ENCODE measurements around the gene NKX2-3.

The NKX2-3 gene

DNA sequence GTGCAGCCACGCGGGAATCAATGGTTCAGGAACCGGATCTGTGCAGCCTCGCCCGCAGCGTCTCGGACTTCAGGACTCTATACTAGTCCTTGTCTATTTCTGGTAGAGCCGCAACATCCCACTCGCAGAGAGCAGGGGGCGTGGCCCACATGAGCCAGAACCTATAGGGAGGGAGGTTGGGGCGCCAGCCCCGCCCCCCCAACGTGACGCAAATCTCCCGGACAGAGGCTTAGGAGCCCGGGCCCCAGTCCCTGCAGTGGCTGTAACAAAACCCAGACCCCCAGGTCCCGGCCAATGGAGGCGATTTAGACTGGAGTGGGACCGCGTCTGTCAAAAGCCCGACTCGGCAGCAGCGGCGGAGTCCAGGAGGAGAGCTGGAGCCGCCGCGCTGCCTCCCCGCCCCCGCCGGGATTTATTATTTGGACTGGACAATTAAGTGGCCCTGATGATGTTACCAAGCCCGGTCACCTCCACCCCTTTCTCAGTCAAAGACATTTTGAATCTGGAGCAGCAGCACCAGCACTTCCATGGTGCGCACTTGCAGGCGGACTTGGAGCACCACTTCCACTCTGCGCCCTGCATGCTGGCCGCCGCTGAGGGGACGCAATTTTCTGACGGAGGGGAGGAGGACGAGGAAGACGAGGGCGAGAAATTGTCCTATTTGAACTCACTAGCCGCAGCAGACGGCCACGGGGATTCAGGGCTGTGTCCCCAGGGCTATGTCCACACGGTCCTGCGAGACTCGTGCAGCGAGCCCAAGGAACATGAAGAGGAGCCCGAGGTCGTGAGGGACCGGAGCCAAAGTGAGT is at the start of gene NKX2-3:
Gene NKX2-3, plus strand, starts transcription at position 256 of the 809 bp plus-strand sequence. Its CDS starts 190 bp downstream, at position 446.
- peak; percentile 95 for DNase-seq

DNA sequence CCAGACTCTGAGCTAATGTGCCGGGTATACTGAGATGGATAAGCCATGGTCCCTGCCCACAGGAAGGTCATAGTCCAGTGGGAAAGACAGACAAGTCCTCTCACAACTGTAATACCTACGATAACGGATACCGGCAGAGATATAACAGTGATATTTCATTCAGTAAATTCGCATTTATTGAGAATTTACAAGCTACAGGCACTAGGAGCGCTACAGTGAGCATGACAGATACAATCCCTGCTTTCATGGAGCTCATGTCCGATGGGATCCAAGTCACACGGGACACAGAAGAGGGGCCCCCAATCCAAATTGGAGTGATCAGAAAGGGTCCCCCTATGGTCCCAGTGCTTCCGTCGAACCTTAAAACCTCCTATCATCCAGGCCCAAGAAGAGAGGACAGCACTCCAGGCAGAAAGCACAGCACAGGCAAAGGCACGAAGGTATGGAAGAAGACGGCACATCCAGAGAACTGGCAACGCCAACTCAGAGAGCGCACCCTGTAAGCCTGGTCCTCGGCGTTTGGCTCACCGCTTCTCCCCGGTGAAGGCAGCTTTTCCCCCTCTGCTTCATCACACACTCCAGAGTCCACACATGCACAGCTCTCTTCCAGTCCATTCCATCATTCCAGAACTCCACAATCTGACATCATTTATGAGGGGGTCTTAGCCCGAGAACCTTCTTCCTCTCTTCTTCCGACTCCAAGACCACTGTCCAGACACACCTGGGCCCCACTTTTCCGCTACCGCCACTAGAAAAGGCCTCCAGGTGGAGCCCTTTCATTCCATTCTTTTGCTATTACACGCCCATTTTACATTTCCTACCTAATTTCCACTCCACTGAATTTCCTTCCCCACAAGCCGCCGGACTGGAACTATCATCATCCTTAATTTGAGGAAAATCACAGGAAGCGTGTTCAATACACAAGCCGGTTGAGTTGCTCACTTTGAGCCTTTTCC is 47.8 kb upstream of the NKX2-3 start:
- DNase-seq: no peak

DNA sequence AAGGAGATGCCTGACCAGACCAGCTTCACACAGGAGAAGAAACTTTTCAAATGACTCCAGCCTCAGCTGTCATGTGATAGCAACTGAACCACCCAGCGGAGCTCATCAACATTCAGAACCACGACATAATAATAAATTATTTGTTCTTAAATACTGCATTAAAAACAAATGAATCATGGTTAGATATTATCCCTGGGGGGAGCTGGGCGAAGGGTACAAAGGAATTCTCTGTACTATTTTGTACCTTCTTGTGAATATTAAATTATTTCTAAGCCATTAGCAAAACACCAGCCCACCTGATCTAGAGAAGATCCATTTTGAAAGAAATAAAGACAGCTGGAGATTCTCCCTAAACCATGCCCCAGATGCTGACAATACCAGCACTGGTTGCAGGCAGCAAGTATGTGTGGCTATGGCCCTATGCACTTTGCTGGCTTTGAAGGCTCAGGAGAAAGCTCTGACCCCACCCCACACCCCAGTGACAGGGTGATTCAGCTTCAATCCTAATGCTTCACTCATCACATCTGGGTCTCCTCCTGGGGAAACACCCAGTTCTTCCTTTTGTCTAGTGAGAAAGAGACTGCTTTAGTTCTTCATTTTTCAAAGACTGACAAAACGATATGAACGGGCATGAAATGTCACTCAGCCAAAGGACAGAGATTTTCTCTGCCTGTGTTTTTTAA is 45.5 kb upstream of the NKX2-3 start:
- peak; percentile 15 for DNase-seq

DNA sequence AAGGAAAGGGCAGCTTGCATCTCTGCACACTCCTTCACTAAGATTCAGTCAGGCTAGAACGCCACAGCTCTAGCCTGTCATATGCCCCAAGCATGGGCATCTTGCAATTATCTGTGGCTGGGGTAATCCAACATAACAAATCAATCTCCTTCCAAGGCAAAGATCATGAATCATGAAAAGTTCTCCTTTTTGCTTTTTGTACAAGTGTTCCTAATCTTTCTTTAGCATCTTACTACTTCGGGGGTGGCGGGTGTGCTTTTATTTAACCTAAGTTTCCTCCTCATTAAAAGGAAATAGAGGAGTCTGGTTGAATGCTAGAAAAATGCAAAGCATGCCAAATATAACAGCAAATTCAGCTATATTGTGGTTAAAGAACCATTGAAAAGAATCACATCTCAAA is 43.5 kb upstream of the NKX2-3 start:
- no peak for DNase-seq

DNA sequence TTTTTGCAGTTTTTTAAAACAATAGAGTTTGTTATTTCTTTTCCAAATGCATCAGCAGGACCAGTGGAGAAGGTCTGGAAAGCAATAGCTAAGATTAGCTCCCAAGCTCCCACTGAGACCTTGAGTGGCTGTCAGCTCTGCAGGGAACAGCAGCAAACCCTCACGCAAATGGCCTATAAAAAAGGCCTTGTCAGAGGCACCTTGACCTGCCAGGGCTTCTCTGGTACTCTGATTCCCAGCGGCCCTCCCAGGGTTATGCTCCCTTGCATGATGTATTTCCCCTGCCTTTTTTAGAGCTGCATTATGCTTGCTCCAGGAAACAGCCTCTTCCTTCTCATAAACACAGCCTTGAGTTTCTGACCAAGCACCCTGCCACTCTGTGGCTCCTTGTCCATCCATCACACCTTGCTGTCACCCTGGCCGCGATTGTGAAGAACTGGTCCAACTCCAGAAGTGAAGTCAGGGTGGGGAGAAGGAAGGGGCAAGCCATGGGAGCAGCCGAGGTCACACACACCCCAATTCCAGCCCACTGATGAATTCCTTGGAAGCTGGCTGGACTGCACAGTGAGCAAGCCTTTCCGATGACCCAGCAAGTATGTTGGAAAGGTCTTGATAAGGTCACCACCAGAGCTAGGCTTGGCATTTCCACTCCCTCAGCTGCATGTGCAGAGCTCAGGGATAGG is 35.3 kb upstream of the NKX2-3 start:
- peak; percentile 78 for DNase-seq

DNA sequence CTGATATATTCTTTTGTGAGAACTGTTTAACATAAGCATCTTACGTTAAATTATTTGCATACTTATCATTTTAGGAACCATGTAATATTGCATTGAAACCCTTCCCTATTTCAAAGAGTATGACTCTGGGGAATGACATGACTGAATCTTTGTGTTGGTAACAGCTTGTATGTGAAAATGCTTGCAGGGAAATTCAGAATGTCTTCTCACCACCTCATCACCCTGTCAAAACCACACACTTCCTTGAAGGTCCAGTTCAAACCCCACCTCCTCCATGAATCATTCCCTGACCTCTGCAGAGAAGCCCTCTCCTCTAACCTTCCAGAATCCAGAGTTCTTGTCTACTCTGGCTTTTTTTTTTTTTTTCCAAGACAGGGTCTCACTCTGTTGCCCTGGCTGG is 26.3 kb upstream of the NKX2-3 start:
- peak; percentile 77 for DNase-seq

DNA sequence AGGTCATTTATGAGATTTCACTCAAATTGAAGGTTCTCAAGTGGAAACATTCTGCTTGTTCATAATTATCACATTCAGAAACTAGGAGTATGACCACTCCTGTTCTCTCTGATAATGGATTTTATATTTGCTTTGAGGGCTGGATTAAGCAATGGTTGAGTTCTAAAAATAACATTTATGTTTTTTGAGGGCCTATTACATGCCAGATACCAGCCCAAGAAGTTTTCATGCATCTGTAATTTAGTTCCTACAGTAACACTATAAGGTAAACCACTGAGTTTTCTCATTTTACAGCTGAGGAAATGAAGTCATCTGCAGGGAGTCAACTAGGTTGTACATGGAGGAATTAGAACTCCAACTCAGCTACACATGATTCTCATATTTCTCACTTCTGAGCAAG is 25.5 kb upstream of the NKX2-3 start:
- peak; percentile 57 for DNase-seq

DNA sequence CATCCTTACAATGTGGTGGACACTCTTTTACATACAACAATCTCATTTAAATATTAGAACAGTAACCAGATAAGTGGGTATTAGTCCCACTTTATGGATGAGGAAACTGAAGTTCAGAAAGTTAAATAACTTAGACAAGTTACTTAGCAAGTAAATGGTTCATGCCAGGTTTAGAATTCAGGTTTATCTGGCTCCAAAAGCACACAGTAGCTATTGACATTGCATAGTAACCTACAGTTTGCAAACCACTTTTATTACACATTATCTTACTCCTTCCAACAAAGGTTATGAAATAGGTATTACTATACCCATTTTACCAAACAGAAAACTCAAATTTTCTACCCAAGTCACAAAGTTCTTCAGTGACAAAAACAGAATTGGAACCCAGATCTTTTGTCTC is 19.7 kb upstream of the NKX2-3 start:
- DNase-seq: no peak

DNA sequence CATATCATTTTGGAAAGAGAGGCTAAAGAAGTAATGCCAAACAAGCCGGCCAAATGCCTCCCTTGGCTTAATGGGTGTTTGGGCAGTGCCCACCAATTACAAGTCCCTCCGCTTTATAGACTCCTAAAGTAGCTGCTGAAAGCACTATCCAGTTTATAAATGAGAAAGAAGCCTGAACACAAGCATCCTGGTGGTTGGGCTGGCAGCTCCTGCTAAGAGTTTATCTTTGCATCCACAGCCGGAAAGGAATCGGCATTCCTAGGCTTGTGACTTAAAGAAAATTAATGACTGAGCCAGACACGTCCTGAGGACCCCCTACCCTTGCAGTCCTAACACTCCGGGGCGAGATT is 13.1 kb upstream of the NKX2-3 start:
- DNase-seq: no peak

DNA sequence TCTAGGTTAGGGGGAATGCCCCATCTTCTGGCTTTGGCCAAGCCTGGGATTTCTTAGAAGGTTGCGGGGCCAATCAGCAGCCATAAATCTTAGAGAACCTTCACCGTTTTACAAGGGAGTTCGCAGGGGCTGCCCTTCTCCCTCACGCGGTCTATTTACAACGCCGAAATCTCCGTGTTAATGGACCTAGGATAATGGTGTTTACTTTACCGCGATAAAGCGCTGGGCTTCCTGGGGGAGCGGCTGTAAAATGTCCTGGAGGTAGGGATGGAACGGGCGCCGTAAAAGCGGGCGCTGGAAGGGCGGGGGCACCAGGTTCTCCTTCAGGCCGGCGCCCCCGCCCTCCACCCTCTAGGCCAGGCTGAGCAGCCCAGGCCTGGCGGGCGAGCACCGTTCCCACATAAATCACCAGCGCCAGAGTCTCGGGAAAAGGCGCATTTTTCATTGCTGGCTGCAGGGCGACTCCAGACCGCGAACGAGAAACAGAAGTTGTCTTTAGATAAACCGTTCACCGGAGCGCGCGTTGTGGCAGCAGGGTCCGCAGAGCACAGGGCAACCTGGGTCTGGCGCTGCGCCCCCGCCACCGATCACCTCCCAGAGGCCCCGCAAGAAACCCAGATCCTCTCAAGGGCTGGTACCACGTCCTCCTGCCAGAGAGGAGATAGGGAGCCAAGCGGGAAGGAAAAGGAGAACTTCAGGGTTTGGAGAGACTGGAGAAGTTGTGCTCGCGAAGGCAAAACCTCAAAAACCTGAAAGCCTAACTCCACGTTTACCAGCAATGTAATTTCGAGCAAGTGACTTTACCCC is 12.5 kb upstream of the NKX2-3 start:
- no peak for DNase-seq

DNA sequence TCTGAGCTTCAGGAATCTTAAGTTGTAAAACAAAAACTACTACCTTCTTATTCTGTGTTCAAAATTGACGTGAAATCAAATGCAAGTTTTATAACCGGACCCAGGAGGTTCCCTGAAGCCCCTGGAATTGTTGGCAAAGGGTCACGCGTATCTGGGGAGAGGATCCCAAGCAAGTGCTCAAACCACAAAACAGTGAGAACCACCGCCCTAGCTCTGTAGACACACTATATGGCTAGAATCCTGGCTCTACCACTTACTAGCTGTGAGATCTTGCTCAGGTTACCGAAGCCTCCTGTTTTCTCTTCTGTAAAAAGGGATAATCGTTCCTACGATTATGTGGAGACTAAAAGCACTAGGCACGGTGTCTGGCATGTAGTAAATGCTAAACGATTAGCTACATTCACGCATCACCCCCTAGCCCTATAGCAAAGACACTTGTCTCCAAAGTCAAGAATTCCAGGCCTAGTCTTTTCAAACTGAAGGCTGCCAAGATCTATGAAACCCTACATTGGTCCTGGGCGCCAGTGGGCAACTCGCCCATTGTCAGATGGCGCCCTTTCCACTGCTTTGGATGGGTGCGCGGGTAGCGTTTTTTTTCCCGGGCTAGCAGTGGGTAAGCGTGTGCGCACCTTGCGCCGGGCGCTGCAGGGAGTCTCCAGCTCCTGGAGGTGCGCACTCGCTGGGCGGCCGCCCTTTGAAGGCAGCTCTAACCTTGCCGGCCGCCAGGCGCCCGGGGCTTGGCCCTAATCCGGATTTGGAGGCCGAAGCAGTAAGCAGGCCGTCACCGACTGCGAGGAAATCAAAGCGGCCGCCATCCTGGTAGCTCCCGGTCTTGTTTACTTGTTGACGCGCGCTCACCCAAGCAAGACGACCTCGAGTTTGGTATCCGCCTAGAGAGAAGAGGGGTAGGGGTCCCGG is 11.6 kb upstream of the NKX2-3 start:
- no peak for DNase-seq

DNA sequence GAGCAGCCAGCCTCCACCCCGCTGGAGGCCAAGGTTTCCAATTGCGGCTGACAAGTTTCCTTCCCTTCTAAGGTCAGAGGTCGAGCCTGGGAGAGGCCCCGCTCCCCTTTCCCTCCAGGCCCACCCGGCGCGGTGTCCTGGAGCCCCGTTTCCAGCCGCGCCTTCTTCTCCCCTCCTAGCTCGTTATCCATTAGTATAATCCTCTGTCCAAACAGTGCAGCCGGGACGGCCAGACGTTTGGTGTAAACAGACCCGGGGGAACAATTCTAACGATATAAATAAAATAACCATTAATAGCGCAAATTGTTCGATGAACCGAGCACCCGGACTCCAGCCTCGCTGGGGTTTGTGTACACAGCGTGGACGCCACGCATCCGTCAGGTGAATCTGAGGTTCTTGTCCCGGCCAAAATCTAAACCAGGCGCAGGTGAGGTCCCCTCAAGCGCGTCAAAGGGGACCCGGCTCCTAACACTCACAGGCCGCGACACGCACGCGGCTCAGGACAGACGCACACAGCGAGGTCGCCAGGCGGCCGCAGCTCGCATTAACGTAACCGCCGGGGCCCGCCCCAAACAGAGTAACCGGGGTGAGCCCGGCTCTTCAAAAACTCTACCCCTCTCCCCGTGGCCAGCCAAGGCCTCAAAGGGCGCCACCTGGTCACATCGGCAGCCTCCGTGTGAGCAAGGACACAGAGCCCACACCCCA is 10.8 kb upstream of the NKX2-3 start:
- no peak for DNase-seq

DNA sequence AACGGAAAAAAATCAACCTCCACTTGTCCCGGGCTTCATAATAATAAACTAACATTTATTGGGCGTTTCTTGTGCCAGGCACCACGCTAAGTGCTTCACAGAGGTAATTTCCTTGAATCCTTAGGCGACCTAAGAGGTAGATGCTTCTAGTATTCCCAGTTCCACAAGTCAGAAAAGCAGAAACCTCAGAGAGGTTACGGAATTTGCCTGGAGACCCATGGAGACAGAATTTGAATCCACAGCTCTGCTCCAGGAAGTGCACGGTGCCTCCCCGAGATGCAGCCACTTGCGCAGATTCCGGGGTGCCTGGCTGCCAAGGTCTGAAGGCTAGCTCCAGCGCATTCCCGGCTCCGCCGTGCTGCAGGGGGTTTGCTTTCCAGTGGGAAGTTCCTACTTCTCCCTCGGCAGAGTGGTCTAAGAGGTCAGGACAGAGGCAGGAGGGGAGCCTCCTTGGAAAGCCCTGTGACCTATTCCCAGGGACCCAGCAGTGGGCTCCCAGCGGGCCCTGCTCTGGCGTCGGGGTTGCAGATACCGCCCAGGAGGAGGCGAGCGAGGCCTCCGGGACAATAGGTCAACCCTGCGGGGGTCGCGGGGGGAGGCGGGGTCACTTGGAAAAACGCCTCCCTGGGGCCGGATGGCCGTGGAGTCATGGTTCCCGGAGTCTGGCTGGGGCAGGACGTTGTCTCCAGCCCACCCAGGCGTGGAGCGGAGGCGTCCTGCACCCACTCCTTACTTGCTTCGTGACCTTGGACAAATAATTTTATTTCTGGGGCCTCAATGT is 10.1 kb upstream of the NKX2-3 start:
- no peak for DNase-seq

DNA sequence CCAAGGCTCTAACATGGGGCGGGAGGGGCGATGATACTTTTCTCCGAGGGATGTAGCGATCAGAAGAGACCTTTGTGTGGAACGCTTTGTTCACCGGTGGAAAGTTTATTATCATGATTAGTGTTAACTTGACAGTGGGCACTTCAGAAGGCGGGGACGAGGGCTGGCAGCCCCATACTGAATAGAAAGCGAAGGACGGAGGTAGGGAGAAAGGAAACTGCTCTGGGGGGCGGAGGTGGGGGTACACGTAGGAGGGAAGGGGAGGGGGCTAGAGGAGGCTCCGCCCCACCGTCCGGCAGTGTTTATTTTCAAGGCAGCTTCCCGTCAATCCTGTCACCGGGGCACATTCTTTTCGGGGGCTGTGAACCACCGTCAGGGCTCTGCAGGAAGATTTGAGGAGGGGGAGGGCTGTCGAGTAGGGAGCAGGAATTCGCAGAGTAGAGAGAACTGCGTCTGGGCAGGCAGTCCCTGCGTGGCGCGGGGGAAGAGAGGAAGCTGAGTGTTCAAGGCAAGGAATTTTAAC is 9.4 kb upstream of the NKX2-3 start:
- DNase-seq: peak; percentile 20

DNA sequence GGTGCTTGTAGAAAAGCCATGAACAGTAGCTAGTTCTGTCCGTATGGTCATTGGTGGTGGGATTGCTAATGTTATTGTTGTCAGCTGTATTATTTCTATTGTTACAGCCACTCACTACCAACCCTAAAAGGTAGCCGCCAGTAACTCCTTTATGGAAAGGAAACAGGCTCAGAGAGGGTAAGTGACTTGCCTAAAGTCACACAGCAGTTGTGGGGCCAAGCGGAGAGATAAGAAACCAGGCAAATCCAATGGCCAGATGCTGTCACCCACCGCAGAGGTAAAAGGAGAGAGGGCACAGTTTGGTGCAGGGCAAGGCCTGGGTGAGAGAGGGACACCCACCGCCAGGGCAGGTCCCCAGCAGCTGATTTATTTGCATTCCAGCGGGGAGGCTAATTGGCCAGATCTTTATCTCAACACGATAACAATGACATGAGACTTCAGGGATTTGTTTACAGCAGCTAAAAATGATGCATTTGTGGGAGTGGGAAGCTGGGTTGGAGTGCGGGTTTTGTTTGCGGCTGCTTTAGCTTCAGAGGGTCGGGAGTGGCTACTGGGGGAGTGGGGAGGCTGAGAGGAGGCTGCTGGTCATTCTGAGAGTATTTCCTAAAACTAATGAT is 8.6 kb upstream of the NKX2-3 start:
- DNase-seq: no peak

DNA sequence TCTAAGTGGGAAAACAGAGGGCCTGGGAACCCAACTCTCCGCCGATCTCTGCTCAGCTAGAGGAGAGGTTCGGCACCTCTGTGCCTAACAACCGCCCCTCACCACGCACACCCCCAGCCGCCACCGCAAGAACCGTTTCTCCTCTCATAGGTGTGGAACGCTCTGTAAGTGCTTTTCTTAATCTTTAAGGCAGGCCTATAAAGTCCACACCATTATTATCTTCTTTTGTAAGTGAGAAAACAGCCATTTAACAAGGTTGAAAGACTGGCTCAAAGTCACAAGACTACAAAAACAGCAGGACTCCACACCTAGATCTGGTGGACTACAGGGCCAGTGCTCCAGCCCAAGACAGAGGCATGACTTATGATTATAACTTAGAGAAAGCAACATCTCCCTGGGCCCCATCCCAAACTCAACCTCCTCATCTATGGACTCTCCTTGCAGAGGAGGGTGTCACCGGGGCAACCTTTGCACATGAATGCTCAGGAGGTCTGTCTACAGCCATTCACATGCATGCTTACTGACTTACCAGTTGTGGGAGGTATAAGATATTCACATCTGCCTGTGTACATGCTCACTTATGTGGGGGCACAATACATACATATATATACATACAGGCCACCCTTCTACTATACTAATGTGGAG is 7.9 kb upstream of the NKX2-3 start:
- no peak for DNase-seq

DNA sequence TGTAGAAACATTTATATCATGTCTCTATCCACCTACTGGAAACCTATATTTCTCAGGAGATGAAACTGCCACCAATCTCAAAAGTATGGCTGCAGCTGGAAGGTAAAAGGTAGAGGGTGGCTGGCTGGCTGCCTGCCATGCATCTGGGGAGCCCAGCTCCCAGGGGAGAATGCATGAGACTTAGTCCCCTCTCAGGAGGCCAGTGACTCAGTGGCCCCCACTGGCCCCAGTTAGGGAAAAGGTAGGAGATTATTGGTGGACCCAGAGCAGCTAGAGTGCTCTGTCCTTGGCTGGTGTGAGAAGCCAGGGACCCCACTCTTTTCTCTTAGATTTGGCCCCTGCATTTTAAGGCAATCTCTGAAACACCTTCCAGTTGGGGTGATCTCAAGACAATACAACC is 6.8 kb upstream of the NKX2-3 start:
- no peak for DNase-seq
